HTERT RPE-1 (cell line): ENCODE results near the gene FGF14.

Experiments
- in situ Hi-C: fragments of 300-500 bp; cut with MboI; formaldehyde crosslinking; loops from 4 replicates; pipeline ENCODE4 v1.14.3; 2020; ENCODE audit warnings: low sequenced_read_pairs

Gene FGF14

GRCh38 chr13:101700598-101700997 lies 701.2 kb downstream of the FGF14 start:
- in situ Hi-C loops = no loop called here

- in situ Hi-C loops = no loop called here
Observed at GRCh38 chr13:101698400-101698799, 703.4 kb downstream of the FGF14 start.

- in situ Hi-C loops = no loop called here
Observed at GRCh38 chr13:101697745-101698144, 704.1 kb downstream of the FGF14 start.

GRCh38 chr13:101695870-101696516 lies 705.9 kb downstream of the FGF14 start:
- in situ Hi-C loops = no loop called here

- in situ Hi-C loops = no loop called here
Observed at GRCh38 chr13:101691341-101691860, 710.4 kb downstream of the FGF14 start.

- in situ Hi-C loops = no loop called here
Observed at GRCh38 chr13:101690871-101691270, 711.0 kb downstream of the FGF14 start.

- in situ Hi-C loops = no loop called here
Observed at GRCh38 chr13:101686003-101686402, 715.8 kb downstream of the FGF14 start.

- in situ Hi-C loops = no loop called here
Observed at GRCh38 chr13:101681834-101682233, 720.0 kb downstream of the FGF14 start.

- in situ Hi-C loops = no loop called here
Observed at GRCh38 chr13:101673360-101674105, 728.3 kb downstream of the FGF14 start.

- in situ Hi-C loops = no loop called here
Observed at GRCh38 chr13:101661839-101662238, 740.0 kb downstream of the FGF14 start.
